Tongue (tissue), 2 donors: Measurements from ENCODE around the gene BRMS1. TPM values are rescaled to one million over a fixed set of nuclear protein-coding genes. Genes with fewer than 3 reads are reported as not detected.
A peak's percentile ranks its signal among the peaks of the same experiment; 100 is the strongest.

Experiments
- DNase-seq: peaks from one replicate; pipeline ENCODE4 v3.0.0-alpha.2; 2015
- total RNA-seq: library from RNA; depleted of rRNA; stranded (reverse); fragments of >200 nt; gene quantifications from one replicate; pipeline ENCODE4 v1.2.3, GENCODE V29; 2014

BRMS1 gene
- total RNA-seq, 1 donor from 2014 or later, result 23.6 TPM

GRCh38 chr11:66336234-66337102 lies 8.4 kb downstream of the BRMS1 start, which contains the start of gene RIN1:
RIN1 (minus strand) TSS chr11:66336434; CDS start chr11:66336402, 32 bp downstream.
- DNase-seq, result peak; percentile 81

GRCh38 chr11:66335531-66336233 lies 9.2 kb downstream of the BRMS1 start:
- DNase-seq, result peak; percentile 43

- no peak for DNase-seq
Observed at GRCh38 chr11:66334605-66335442, 10.1 kb downstream of the BRMS1 start.

GRCh38 chr11:66333896-66334604 lies 10.9 kb downstream of the BRMS1 start:
- no peak for DNase-seq

GRCh38 chr11:66333220-66333877 lies 11.6 kb downstream of the BRMS1 start:
- DNase-seq, result no peak

- no peak for DNase-seq
Observed at GRCh38 chr11:66332371-66333219, 12.3 kb downstream of the BRMS1 start.

GRCh38 chr11:66331542-66332370 lies 13.1 kb downstream of the BRMS1 start:
- no peak for DNase-seq

- DNase-seq, result no peak
Observed at GRCh38 chr11:66330931-66331330, 14.0 kb downstream of the BRMS1 start.

GRCh38 chr11:66329165-66329673 lies 15.7 kb downstream of the BRMS1 start:
- no peak for DNase-seq

GRCh38 chr11:66328302-66329144 lies 16.4 kb downstream of the BRMS1 start:
- DNase-seq, result peak; percentile 84

- DNase-seq, result no peak
Observed at GRCh38 chr11:66328031-66328301, 16.9 kb downstream of the BRMS1 start.

- DNase-seq, result no peak
Observed at GRCh38 chr11:66327171-66328030, 17.5 kb downstream of the BRMS1 start.

GRCh38 chr11:66326261-66327111 lies 18.4 kb downstream of the BRMS1 start:
- DNase-seq, result peak; percentile 33

- DNase-seq, result no peak
Observed at GRCh38 chr11:66325263-66325671, 19.6 kb downstream of the BRMS1 start.

- no peak for DNase-seq
Observed at GRCh38 chr11:66324664-66325063, 20.2 kb downstream of the BRMS1 start.

GRCh38 chr11:66323684-66324083 lies 21.2 kb downstream of the BRMS1 start:
- DNase-seq, result no peak
